ENCODE measurements around the gene TK2. TPM values are rescaled to one million over a fixed set of nuclear protein-coding genes. Genes with fewer than 3 reads are reported as not detected.

Gene TK2
- total RNA-seq, 1 donor = 38.9 TPM

DNA sequence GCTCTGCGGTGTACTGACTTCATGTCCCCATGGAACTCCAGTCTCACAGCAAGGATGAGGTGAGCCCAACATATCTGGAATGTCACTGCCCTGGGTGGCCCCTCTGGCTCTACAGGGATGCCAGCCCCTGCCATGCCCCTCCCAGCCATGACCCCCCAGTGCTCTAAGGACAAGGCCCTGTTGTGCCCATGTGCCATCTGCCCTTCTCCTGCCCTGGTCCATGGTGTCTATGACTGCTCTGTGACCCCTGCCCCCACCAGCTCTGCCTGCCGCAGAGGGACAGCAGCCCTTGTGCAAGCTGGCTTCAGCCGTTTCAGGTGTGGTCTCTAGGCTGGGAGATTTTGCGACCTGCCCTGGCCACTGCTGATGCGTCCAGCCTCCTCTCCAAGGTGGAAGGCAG lies 40.3 kb downstream of the TK2 start:
- H3K4me3 ChIP-seq (ENCODE audit: low read depth, low read length) = no peak overlapping the region
- DNase-seq (ENCODE audit: low read depth) = no peak
- TF ChIP-seq, protein P1, sequence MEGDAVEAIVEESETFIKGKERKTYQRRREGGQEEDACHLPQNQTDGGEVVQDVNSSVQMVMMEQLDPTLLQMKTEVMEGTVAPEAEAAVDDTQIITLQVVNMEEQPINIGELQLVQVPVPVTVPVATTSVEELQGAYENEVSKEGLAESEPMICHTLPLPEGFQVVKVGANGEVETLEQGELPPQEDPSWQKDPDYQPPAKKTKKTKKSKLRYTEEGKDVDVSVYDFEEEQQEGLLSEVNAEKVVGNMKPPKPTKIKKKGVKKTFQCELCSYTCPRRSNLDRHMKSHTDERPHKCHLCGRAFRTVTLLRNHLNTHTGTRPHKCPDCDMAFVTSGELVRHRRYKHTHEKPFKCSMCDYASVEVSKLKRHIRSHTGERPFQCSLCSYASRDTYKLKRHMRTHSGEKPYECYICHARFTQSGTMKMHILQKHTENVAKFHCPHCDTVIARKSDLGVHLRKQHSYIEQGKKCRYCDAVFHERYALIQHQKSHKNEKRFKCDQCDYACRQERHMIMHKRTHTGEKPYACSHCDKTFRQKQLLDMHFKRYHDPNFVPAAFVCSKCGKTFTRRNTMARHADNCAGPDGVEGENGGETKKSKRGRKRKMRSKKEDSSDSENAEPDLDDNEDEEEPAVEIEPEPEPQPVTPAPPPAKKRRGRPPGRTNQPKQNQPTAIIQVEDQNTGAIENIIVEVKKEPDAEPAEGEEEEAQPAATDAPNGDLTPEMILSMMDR (IDR thresholded peaks at IDR 0.05; ENCODE audit: insufficient read depth, low read depth, low read length) = no peak

DNA sequence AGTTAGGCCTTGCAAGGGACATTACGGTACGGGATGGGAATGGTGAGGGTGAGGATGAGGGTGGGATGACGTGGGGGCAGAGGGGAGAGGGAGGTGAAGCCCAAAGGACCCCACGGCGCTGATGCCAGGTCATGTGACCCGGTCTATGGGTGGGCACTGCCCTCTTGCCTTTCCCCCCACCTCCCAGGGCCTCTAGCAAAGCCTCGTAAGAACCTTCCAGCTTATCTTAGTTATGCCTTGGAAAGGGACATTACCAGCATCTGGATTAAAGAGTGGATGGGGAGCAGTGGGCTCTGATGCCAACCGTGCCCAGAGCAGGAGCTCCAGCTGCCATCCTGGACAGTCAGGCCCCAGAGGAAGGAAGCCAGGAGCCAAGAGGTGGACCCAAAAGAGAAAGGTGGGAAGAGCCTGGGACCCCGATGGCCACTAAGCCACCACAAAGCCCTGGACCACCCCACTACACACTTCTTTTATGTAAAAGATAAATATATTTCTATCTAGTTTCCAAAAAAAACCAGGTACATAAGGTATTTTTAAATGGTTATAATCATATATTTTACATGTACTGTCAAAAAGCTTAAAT lies 40.9 kb downstream of the TK2 start:
- DNase-seq (ENCODE audit: low read depth) = no peak
- no peak overlapping the region for H3K4me3 ChIP-seq (ENCODE audit: low read depth, low read length)
- TF ChIP-seq, protein P1 (IDR thresholded peaks at IDR 0.05; ENCODE audit: insufficient read depth, low read depth, low read length) = no peak

DNA sequence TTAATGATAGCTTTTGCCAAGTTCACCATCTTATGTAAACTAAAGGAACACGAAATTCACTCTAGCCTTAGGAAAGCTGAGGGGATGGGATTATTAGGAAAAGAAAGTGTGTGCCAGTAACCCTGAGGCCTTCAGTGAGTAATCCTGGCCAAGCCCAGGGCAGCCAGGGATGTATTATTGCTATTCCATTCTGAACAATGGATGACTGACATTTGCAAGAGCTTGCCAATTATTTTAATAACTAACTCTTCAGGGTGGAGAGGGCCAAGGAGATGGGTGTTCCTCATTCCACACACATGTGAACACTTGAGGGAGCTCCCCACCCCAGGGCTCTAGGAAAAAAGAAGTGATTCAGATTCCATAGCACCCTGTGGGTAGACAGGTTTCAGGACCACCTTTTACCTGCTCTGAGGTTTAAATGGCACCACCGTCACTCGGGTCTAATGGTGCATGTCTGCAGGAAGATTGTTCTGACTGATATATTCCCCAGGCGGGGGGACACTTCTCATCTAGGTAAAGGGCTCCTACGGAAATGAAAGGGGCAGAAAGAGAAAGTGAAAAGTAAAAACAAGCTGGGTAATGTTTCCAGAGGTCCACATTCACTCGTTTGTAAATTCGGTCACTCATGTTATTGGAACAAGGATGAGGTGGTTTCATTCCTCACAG lies 41.5 kb downstream of the TK2 start:
- TF ChIP-seq, protein P1 (IDR thresholded peaks at IDR 0.05; ENCODE audit: insufficient read depth, low read depth, low read length) = no peak
- H3K4me3 ChIP-seq (ENCODE audit: low read depth, low read length) = no peak overlapping the region
- no peak for DNase-seq (ENCODE audit: low read depth)

DNA sequence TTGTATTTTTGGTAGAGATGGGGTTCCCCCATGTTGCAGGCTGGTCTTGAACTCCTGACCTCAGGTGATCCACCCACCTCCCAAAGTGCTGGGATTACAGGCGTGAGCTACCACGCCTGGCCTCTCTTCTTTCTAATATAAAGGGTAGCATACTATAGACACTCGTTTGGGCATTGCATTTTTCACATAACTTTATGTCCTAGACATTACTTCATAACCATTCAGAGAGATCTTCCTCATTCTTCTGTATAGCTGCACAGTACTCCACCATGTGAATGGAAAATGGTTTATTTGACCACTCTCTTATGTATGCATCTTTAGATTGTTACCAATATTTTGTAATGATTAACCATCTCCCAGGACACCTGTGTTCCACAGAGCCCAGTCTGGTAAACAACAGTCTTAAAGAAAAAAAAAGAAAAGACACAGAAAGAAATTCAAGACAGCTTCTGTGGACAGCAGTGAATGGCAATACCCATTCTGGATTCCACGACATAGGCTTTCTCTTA lies 42.1 kb downstream of the TK2 start:
- DNase-seq (ENCODE audit: low read depth) = no peak
- TF ChIP-seq, protein P1 (IDR thresholded peaks at IDR 0.05; ENCODE audit: insufficient read depth, low read depth, low read length) = no peak
- no peak overlapping the region for H3K4me3 ChIP-seq (ENCODE audit: low read depth, low read length)

GRCh38 chr16:66503612-66504011 lies 46.3 kb downstream of the TK2 start:
- TF ChIP-seq, protein P1 (IDR thresholded peaks at IDR 0.05; ENCODE audit: insufficient read depth, low read depth, low read length) = no peak
- H3K4me3 ChIP-seq (ENCODE audit: low read depth, low read length) = no peak overlapping the region
- DNase-seq (ENCODE audit: low read depth) = no peak

GRCh38 chr16:66503030-66503429 lies 46.9 kb downstream of the TK2 start:
- no peak overlapping the region for H3K4me3 ChIP-seq (ENCODE audit: low read depth, low read length)
- TF ChIP-seq, protein P1 (IDR thresholded peaks at IDR 0.05; ENCODE audit: insufficient read depth, low read depth, low read length) = no peak
- DNase-seq (ENCODE audit: low read depth) = no peak

Data from fibroblast of villous mesenchyme (primary cell).